ENCODE measurements around the gene CRYBA2. TPM values are rescaled to one million over a fixed set of nuclear protein-coding genes. Genes with fewer than 3 reads are reported as not detected.

Gene CRYBA2
- polyA plus RNA-seq, 2 of the 4 experiments (the other 2 are of a cell fraction) = not detected

- ChIA-PET POLR2A (no interaction called here), CTCF (interaction anchor here (0.6 to 7.1 kb wide), 11 partner anchors 9 to 294 kb away, joined by 3 to 59 read pairs (median 14); no protein-coding TSS in a partner anchor)
- Histone ChIP-seq H3K4me1 (peaks cover 7% of the 10 kb centered on the region), H3K9me3 (no peaks in the 10 kb centered on the region), H3K4me2 (no peak overlapping the region), H3K27ac (no peak overlapping the region), H3K4me3 (no peak overlapping the region)
- FAIRE-seq = no peak
- 92% methylated on average over 3 of the region's 3 CpGs for WGBS (ENCODE audit: missing lambda C conversion rate)
- no peak for ATAC-seq
- TF ChIP-seq RFX5 (IDR thresholded peaks at IDR 0.05) (no peak), POLR2AphosphoS2 (conservative IDR thresholded peaks at IDR 0.05; ENCODE audit: low read length) (no peak), KDM1A (IDR thresholded peaks at IDR 0.05; ENCODE audit: low read depth) (no peak), GATA3 (IDR thresholded peaks at IDR 0.05; ENCODE audit: borderline replicate concordance) (no peak), JUN (IDR thresholded peaks at IDR 0.05) (no peak), CBX8 (IDR thresholded peaks at IDR 0.05) (no peak), FOSL2 (IDR thresholded peaks at IDR 0.05) (no peak), FOSL2 (CRISPR knock-in tag; IDR thresholded peaks at IDR 0.05) (no peak), SREBF2 (IDR thresholded peaks at IDR 0.05) (no peak)
- no peak for DNase-seq (ENCODE audit: low read depth in 1 of 2, low spot score in 1 of 2)
These were observed 10.8 kb upstream of the CRYBA2 start for GRCh38 chr2:219003979-219004378.

GRCh38 chr2:219003267-219003634 is 10.0 kb upstream of the CRYBA2 start:
- Histone ChIP-seq H3K27ac (peak overlapping the region in 1 of 2 experiments; percentile 83; a peak in 2 of 6 replicates), H3K4me3 (peak overlapping the region; percentile 59), H3K9me3 (no peaks in the 10 kb centered on the region), H3K4me2 (peak overlapping the region; percentile 97), H3K4me1 (peaks cover 7% of the 10 kb centered on the region)
- DNase-seq (ENCODE audit: low read depth in 1 of 2, low spot score in 1 of 2) (no peak), ATAC-seq (peak in 1 of 2 experiments; percentile 1; a peak in 2 of 6 replicates), FAIRE-seq (no peak)
- ChIA-PET CTCF (interaction anchor here (0.6 to 7.1 kb wide), 26 partner anchors 8 to 301 kb away, joined by 3 to 59 read pairs (median 7); no protein-coding TSS in a partner anchor), POLR2A (interaction anchor here (0.6 kb wide), 1 partner anchor 557 kb away, joined by 3 read pairs; no protein-coding TSS in a partner anchor)
- 16% methylated on average over 17 of the region's 20 CpGs for WGBS (ENCODE audit: missing lambda C conversion rate)
- TF ChIP-seq TFCP2L1 (CRISPR knock-in tag; IDR thresholded peaks at IDR 0.05) (no peak), FOSL2 (IDR thresholded peaks at IDR 0.05) (no peak), FOSL2 (CRISPR knock-in tag; IDR thresholded peaks at IDR 0.05) (no peak), TP53 (CRISPR knock-in tag; IDR thresholded peaks at IDR 0.05) (no peak), ZC3H11A (IDR thresholded peaks at IDR 0.05) (no peak), NFE2L2 (conservative IDR thresholded peaks at IDR 0.05; ENCODE audit: low read length) (no peak), EP300 (IDR thresholded peaks at IDR 0.05) (no peak), POLR2A (IDR thresholded peaks at IDR 0.05; ENCODE audit: low read length) (no peak), RCOR1 (IDR thresholded peaks at IDR 0.05; ENCODE audit: low read depth, low read length) (no peak), RFX5 (IDR thresholded peaks at IDR 0.05) (no peak), HEYL (CRISPR knock-in tag; IDR thresholded peaks at IDR 0.05) (no peak), JUN (IDR thresholded peaks at IDR 0.05) (no peak), JUNB (IDR thresholded peaks at IDR 0.05) (no peak), RNF2 (IDR thresholded peaks at IDR 0.05; ENCODE audit: borderline replicate concordance, low read depth) (no peak)
- TF ChIP-seq, protein P1, sequence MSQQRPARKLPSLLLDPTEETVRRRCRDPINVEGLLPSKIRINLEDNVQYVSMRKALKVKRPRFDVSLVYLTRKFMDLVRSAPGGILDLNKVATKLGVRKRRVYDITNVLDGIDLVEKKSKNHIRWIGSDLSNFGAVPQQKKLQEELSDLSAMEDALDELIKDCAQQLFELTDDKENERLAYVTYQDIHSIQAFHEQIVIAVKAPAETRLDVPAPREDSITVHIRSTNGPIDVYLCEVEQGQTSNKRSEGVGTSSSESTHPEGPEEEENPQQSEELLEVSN (IDR thresholded peaks at IDR 0.05; ENCODE audit: borderline replicate concordance, low read depth) = no peak
- TF ChIP-seq, protein P2, sequence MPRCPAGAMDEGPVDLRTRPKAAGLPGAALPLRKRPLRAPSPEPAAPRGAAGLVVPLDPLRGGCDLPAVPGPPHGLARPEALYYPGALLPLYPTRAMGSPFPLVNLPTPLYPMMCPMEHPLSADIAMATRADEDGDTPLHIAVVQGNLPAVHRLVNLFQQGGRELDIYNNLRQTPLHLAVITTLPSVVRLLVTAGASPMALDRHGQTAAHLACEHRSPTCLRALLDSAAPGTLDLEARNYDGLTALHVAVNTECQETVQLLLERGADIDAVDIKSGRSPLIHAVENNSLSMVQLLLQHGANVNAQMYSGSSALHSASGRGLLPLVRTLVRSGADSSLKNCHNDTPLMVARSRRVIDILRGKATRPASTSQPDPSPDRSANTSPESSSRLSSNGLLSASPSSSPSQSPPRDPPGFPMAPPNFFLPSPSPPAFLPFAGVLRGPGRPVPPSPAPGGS (IDR thresholded peaks at IDR 0.05) = no peak

DNA sequence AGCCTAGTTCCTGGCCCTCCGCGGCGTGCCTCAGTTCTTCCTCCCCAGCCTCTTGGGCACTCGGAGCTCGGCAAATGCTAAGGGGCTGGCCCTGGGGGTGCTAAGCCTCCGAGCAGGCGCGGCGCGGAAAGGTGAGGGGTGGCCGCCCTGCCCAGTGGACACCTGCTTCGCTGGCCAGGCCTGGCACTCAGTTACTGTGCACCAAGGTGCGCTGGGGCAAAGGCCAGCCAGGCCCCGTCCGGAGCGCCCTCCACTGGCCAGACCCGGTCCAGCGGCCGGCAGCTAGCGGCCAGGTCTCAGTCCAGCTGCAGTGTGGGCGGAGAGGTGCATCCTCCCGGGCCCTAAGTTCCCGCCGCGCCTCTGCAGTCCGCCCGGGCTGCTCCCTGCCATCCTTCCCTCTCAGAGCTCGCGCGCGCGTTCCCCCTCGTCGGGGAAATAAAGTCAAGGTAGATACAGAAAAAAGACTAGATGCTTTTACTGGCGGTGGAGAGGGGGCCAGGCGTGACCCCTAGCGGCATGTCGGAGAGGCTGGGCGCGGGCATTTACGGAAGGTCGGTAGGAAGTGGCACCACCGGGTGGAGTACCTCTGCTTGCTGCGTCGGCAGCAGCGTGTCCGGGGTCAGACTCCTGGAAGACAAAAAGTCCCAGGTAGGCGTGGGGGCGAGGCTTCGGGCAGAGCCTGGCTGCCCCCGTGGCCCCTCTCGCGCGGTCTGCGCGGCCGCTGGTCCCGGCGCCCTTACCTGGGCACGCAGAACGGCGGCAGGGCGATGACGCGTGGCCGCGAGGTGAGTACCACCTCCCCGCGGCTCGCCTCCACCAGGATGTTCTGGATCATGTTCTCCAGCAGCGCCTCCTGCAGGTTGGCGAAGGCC is 9.4 kb upstream of the CRYBA2 start:
- peak overlapping the region; percentile 64 to 83 for H3K27ac ChIP-seq
- H3K4me3 ChIP-seq = peak overlapping the region; percentile 59
- POLR2A ChIA-PET = interaction anchor here (1.6 kb wide), 1 partner anchor 385 kb away, joined by 4 read pairs; the partner anchor contains the start of gene DNPEP
- H3K9me3 ChIP-seq = no peaks in the 10 kb centered on the region
- peak; percentile 82 to 93 for DNase-seq (ENCODE audit: low read depth in 1 of 2, low spot score in 1 of 2)
- H3K4me2 ChIP-seq = peak overlapping the region; percentile 97
- ATAC-seq = peak; percentile 84 to 93
- CTCF ChIA-PET = interaction anchor here (0.6 to 7.1 kb wide), 51 partner anchors 7 to 319 kb away, joined by 3 to 59 read pairs (median 5); partner anchors contain the start of gene CFAP65
- FAIRE-seq = no peak
- H3K4me1 ChIP-seq = peaks cover 7% of the 10 kb centered on the region
- WGBS (ENCODE audit: missing lambda C conversion rate) = 1% methylated on average over 23 of the region's 72 CpGs
- TF ChIP-seq, protein P1 (IDR thresholded peaks at IDR 0.05; ENCODE audit: borderline replicate concordance, low read depth) = peak; percentile 50; the same call in 1 of the 2 replicates
- no peak for TF ChIP-seq TP53 (CRISPR knock-in tag; IDR thresholded peaks at IDR 0.05)
- TF ChIP-seq RARB (CRISPR knock-in tag; IDR thresholded peaks at IDR 0.05) = no peak
- no peak for TF ChIP-seq RFX5 (IDR thresholded peaks at IDR 0.05)
- no peak for TF ChIP-seq KDM5A (IDR thresholded peaks at IDR 0.05)
- no peak for TF ChIP-seq CBX2 (IDR thresholded peaks at IDR 0.05; ENCODE audit: borderline replicate concordance, low read depth)
- peak; percentile 43; the same call in 1 of the 2 replicates for TF ChIP-seq PHF8 (IDR thresholded peaks at IDR 0.05; ENCODE audit: borderline replicate concordance, low read depth)
- TF ChIP-seq MAFK (IDR thresholded peaks at IDR 0.05; ENCODE audit: partially characterized antibody) = no peak
- TF ChIP-seq POLR2A (IDR thresholded peaks at IDR 0.05; ENCODE audit: low read length) = peak; percentile 52
- 0 out of 5 replicates have a peak, but pooled peaks have one; percentile 17 to 19 for TF ChIP-seq RAD21 (conservative IDR thresholded peaks at IDR 0.05 in 1 of 2, IDR thresholded peaks at IDR 0.05 in 1 of 2)
- TF ChIP-seq CTCF (IDR thresholded peaks at IDR 0.05) = peak; percentile 68
- TF ChIP-seq FOSL2 (IDR thresholded peaks at IDR 0.05) = no peak
- TF ChIP-seq FOSL2 (CRISPR knock-in tag; IDR thresholded peaks at IDR 0.05) = no peak
- TF ChIP-seq, protein P3, sequence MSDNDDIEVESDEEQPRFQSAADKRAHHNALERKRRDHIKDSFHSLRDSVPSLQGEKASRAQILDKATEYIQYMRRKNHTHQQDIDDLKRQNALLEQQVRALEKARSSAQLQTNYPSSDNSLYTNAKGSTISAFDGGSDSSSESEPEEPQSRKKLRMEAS (IDR thresholded peaks at IDR 0.05) = peak; percentile 72; the same call in 1 of the 2 replicates

Data from A549 (cell line).